H1 (cell line): Measurements from ENCODE around the gene MRTFB. TPM values are rescaled to one million over a fixed set of nuclear protein-coding genes. Genes with fewer than 3 reads are reported as not detected.

Source experiments
- CTBP2 ChIP-seq: IDR thresholded peaks from 2 replicates; pipeline ENCODE4 v1.7.0; 2011; ENCODE audit warnings: borderline replicate concordance, mild to moderate bottlenecking, moderate library complexity, mixed read lengths, low read length; ENCODE audit not compliant: insufficient read depth, insufficient read length
- EGR1 ChIP-seq: IDR thresholded peaks from 2 replicates; pipeline ENCODE4 v1.6.1; 2011; ENCODE audit warnings: low read depth, low read length, borderline replicate concordance
- HDAC2 ChIP-seq, 2 experiments: fragments of 300-600 bp in 1 of 2; sonication (generic) in 1 of 2; IDR thresholded peaks; 2 replicates each; pipeline ENCODE4 v1.6.1; 2011 to 2012; ENCODE audit warnings: low read depth in 2 of 2, low read length in 2 of 2, mild to moderate bottlenecking in 2 of 2, moderate library complexity in 2 of 2, borderline replicate concordance in 1 of 2, inconsistent platforms in 1 of 2
- RAD21 ChIP-seq, 2 experiments: IDR thresholded peaks in 1 of 2; conservative IDR thresholded peaks in 1 of 2; 2 replicates each; pipeline ENCODE4 v1.6.1; 2011; ENCODE audit warnings: low read depth in 2 of 2, low read length in 2 of 2, improper control_type of control experiment in 1 of 2, inconsistent platforms in 1 of 2, mild to moderate bottlenecking in 1 of 2, moderate library complexity in 1 of 2
- polyA plus RNA-seq, 7 experiments: library from polyadenylated mRNA; depleted of rRNA in 3 of 7; stranded (reverse) in 5 of 7; unstranded in 2 of 7; fragments of >200 nt in 5 of 7; fragments of 200-250 nt in 2 of 7; gene quantifications; 1 replicate in 5 of 7; 2 replicates in 1 of 7; 4 replicates in 1 of 7; pipeline versions ENCODE4 v1.2.1 to v1.2.3, GENCODE V29; 2011 to 2013; ENCODE audit warnings: missing spikeins in 2 of 7, mixed read lengths in 2 of 7
- total RNA-seq: library from RNA; stranded (reverse); fragmentation: NEBNext Ultra II Directional; extraction: Animal tissue kit (Norgen Biotek cat#: 25700); gene quantifications from 2 replicates; pipeline ENCODE4 v1.2.1, GENCODE V29; 2021

The MRTFB gene
- total and polyA plus RNA-seq, 2 of the 8 experiments (the other 6 are each of a cell fraction or from before 2014, with no cell fraction given): 13.5 to 34.9 TPM

DNA sequence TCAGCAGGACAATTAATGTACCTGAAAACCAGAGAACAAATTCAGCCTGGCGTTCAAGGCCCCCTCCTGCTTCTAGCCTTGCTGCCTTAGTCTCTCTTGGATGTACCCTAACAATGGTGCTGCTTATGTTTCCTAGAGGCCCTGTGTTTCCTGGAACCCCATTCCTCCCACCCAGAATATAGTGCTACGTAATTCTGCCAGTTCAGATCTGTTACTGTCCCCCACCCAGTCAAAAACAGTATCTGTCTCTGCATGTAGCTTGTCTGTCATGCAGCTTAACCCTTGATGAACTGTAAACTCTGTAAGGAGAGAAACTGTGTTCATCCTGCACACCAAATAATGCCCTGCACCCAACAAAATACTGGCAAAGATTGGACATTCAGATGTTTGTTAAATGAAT, 6.8 kb downstream of the MRTFB start (continued):
- TF ChIP-seq HDAC2 (IDR thresholded peaks at IDR 0.05; ENCODE audit: borderline replicate concordance in 1 of 2, low read depth in 2 of 2, low read length in 2 of 2) (no peak), RAD21 (IDR thresholded peaks at IDR 0.05 in 1 of 2, conservative IDR thresholded peaks at IDR 0.05 in 1 of 2; ENCODE audit: low read depth in 2 of 2, low read length in 2 of 2) (no peak), EGR1 (no peak), CTBP2 (no peak)
- TF ChIP-seq, all 59 proteins: peak for 0
